Thyroid gland (tissue), 4 donors: ENCODE data around the gene SCAANT1. TPM values are rescaled to one million over a fixed set of nuclear protein-coding genes. Genes with fewer than 3 reads are reported as not detected.

Source experiments
- DNase-seq, 2 donors: peaks; one replicate each; pipeline ENCODE4 v3.0.0-alpha.2; 2019
- H3K27ac ChIP-seq, 3 donors: fragments of 200-600 bp; sonication (generic); 1 replicate in 2 of 3; 2 replicates in 1 of 3; pipeline ENCODE4 v1.5.1; 2016 to 2019; ENCODE audit warnings: mild to moderate bottlenecking in 1 of 3, moderate library complexity in 1 of 3
- H3K27me3 ChIP-seq: fragments of 200-600 bp; sonication (generic); one replicate; pipeline ENCODE4 v1.5.1; 2019
- H3K36me3 ChIP-seq, 2 donors: fragments of 200-600 bp; sonication (generic); one replicate each; pipeline ENCODE4 v1.5.1; 2016 to 2019
- H3K4me1 ChIP-seq, 2 donors: fragments of 200-600 bp; sonication (generic); one replicate each; pipeline ENCODE4 v1.5.1; 2017 to 2019
- H3K4me3 ChIP-seq, 3 donors: fragments of 200-600 bp; sonication (generic); replicated peaks in 1 of 3; 1 replicate in 2 of 3; 2 replicates in 1 of 3; pipeline ENCODE4 v1.5.1; 2016; ENCODE audit warnings: mild to moderate bottlenecking in 1 of 3
- H3K9me3 ChIP-seq: fragments of 200-600 bp; sonication (generic); one replicate; pipeline ENCODE4 v1.5.1; 2017
- POLR2A ChIP-seq, 2 donors: fragments of 450-650 bp; IDR thresholded peaks; one replicate each; pipeline ENCODE4 v1.6.1; 2017; ENCODE audit warnings: antibody characterized with exemption in 2 of 2, mild to moderate bottlenecking in 2 of 2, moderate library complexity in 1 of 2
- WGBS, 2 donors: methylation state at CpG; one replicate each; pipeline ENCODE4 v1.1.5; 2017; 5-methylcytosine and 5-hydroxymethylcytosine counted together
- intact Hi-C: fragments of 100-400 bp; cut with DNase I; formaldehyde crosslinking; loops from one replicate; pipeline ENCODE4 v1.15.1; 2023
- small RNA-seq: library from RNA; depleted of rRNA; stranded (forward); fragments of <200 nt; gene quantifications from one replicate; pipeline ENCODE3, GENCODE V24; 2016
- total RNA-seq, 4 donors: library from RNA; depleted of rRNA; stranded (reverse); fragments of >200 nt; gene quantifications; one replicate each; pipeline ENCODE4 v1.2.3, GENCODE V29; 2016
- TF ChIP-seq, protein P1 (sequence below), 6 experiments: fragments of 200-600 bp in 3 of 6; fragments of 450-650 bp in 3 of 6; sonication (generic) in 3 of 6; IDR thresholded peaks; one replicate each; pipeline ENCODE4 v1.5.1; 2016 to 2019; ENCODE audit warnings: antibody characterized with exemption in 6 of 6, mild to moderate bottlenecking in 2 of 6, inconsistent platforms in 1 of 6, moderate library complexity in 1 of 6

Gene SCAANT1
- total RNA-seq, 4 donors from 2014 or later: not detected

DNA sequence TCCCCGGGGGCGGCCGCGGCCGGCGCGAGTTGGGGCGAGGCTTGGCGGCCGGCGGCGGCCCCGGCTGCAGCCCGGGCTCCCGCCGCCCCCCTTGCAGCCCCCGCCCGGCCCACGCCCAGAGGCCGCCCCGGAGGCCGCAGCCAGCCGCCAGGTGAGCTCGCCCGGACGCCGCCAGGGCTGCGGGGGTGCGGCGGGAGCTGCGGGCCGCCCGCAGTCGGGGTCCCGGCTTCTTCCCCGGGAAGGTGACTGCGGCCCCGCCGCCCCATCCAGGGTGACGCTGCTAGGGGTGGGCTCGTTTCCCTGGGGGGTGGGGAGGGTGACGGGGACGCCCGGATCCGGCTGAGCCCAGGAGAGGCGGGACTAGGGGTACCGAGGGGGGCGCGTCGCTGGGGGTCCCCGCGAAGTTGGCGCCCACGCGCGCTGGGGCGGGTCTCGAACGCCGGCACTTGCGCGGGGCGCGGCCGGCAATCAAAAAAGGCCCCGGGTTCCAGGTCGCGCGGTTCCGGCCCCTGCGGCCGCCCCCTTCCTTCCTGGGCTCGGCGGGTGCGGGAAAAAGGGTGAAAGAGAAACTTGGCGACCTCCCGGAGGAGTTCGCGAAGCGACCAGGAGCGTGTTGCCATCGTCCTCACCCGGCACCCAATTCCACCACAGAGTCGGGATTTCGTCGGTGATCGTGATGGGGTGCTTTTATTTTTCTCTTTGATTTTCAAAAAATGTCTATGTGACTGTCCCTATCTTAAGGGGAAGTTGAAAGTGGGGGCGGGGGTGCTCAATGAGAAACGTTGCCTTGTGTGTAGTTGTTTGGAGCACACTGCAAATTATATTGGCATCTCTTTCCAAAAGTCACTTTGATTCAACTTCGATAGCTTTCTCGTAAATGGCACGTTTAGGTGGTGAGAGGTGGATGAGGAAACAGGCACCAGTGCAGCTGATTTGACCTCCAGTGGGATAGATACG, 47.9 kb downstream of the SCAANT1 start:
- H3K36me3 ChIP-seq: no peaks in the 10 kb centered on the region
- peaks cover 14 to 18% of the 10 kb centered on the region in 2 donors for H3K4me1 ChIP-seq
- intact Hi-C loops: loop anchor here (10.0 kb wide), 1 partner anchor 51 kb away; the partner anchor contains the start of gene SCAANT1
- peak overlapping the region; percentile 55 to 93 (median 74) for H3K4me3 ChIP-seq
- peak; percentile 38 to 42 for DNase-seq
- H3K27me3 ChIP-seq: no peaks in the 10 kb centered on the region
- peak overlapping the region; percentile 57 to 93 (median 79) for H3K27ac ChIP-seq
- no peak for TF ChIP-seq POLR2A (IDR thresholded peaks at IDR 0.05)
- TF ChIP-seq, protein P1, sequence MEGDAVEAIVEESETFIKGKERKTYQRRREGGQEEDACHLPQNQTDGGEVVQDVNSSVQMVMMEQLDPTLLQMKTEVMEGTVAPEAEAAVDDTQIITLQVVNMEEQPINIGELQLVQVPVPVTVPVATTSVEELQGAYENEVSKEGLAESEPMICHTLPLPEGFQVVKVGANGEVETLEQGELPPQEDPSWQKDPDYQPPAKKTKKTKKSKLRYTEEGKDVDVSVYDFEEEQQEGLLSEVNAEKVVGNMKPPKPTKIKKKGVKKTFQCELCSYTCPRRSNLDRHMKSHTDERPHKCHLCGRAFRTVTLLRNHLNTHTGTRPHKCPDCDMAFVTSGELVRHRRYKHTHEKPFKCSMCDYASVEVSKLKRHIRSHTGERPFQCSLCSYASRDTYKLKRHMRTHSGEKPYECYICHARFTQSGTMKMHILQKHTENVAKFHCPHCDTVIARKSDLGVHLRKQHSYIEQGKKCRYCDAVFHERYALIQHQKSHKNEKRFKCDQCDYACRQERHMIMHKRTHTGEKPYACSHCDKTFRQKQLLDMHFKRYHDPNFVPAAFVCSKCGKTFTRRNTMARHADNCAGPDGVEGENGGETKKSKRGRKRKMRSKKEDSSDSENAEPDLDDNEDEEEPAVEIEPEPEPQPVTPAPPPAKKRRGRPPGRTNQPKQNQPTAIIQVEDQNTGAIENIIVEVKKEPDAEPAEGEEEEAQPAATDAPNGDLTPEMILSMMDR (IDR thresholded peaks at IDR 0.05): no peak
- no peaks in the 10 kb centered on the region for H3K9me3 ChIP-seq
- 0 to 1% methylated on average over 18 to 42 of the region's 93 CpGs for WGBS, 2 donors

DNA sequence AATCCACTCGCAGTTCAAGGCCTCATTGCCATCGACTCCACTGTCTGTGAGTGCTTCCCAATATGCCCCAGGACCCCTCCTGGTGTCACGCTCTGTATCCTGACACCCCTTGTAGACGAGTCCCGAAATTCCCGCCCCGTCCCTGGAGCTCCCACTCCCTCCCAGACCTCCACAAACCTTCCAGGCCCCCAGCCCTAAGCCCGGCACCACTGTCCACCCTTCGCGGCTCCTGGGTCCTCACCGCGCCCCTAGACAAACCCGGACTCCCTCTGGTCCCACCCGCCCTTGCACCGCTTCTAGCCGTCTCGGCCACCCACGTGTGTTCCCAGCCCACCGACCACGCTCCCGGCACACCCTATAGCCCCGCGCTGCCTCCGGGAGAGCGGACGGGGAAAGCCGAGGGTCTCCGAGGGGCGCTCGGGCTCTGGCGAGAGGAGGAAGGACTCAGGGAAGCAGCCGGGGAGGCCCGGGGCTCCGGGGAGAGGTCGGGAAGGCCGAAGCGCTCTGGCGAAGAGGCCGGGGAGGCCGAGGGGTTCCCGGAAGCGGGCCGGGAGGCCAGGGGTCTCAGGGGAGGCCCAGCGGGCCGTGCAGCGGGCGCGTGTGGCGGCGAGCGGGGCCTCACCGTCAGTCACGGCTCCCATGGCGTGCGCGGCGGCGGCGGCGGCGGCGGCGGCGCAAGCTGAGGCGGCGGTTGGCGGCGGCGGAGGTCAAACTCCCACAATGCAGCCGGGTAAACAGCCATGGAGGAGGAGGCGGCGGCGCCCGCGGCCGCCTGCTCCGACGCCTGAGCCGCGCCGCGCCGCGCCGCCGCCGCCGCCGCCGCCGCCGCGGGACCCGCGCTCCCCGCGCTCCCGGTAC, 48.8 kb downstream of the SCAANT1 start, which contains the start of the genes ATXN7 and THOC7:
TSS of gene ATXN7 (plus strand) at position 718 of the 858 bp plus-strand sequence. CDS start 48,732 bp downstream, outside the sequence.
TSS of gene THOC7 (minus strand) at position 656 of the 858 bp plus-strand sequence. CDS start at position 641, 15 bp downstream.
- TF ChIP-seq, protein P1 (IDR thresholded peaks at IDR 0.05): no peak
- peak in 1 of 2 donors; percentile 58 for TF ChIP-seq POLR2A (IDR thresholded peaks at IDR 0.05)
- Histone ChIP-seq H3K4me3 (peak within 1 kb of the TSS; percentile 68 to 97 (median 93)), H3K4me1 (peaks cover 14% of the 10 kb centered on the region in 2 donors), H3K36me3 (no peaks in the 10 kb centered on the region), H3K27me3 (no peaks in the 10 kb centered on the region), H3K9me3 (no peaks in the 10 kb centered on the region), H3K27ac (peak within 1 kb of the TSS; percentile 86 to 93 (median 87))
- 1% methylated on average over 32 to 41 of the region's 98 CpGs for whole genome bisulfite sequencing, 2 donors
- intact Hi-C loops: loop anchor here (10.0 kb wide), 1 partner anchor 51 kb away; the partner anchor contains the start of gene SCAANT1
- peak; percentile 58 to 64 for DNase-seq

DNA sequence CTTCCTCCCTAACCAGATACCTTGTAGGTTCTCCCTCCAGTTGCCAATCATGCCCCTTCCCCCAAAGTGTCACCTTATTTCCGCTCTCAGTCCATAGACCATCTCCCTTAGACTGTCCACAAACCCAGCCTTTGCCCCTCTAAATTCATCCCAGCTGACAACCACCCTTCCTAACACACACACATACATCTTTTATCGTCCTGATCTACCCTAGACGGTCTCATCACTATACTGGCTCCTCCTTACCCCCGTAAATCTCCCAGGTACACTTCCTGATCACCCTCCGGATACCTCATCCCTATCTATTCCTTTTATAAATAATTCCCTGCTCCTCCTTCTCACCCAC, 49.4 kb downstream of the SCAANT1 start:
- no peaks in the 10 kb centered on the region for H3K36me3 ChIP-seq
- intact Hi-C loops: loop anchor here (10.0 kb wide), 1 partner anchor 52 kb away; the partner anchor contains the start of gene SCAANT1
- no peak for TF ChIP-seq POLR2A (IDR thresholded peaks at IDR 0.05)
- TF ChIP-seq, protein P1 (IDR thresholded peaks at IDR 0.05): no peak

More for the DNA sequence above, 49.4 kb downstream of the SCAANT1 start:
- no peak for DNase-seq
- WGBS, 2 donors: 36 to 45% methylated on average over 5 of the region's 5 CpGs
- peaks cover 14% of the 10 kb centered on the region in 2 donors for H3K4me1 ChIP-seq
- no peaks in the 10 kb centered on the region for H3K27me3 ChIP-seq
- H3K9me3 ChIP-seq: no peaks in the 10 kb centered on the region
- H3K4me3 ChIP-seq: peak overlapping the region; percentile 68 to 97 (median 91)
- H3K27ac ChIP-seq: peak overlapping the region in 2 of 3 donors; percentile 3 to 23

Small RNA genes lying within 50 kb of the gene (small RNA-seq; reads per million reads assigned to genes)
- not detected for gene SCAANT1

Other genes with a start within 250 kb of the SCAANT1 start
- not detected for gene C3orf49, start 93.1 kb downstream of the SCAANT1 start, total RNA-seq
- 10 to 100 TPM; 39.7 to 80.9 (median 43.1) TPM for gene THOC7, start 48.6 kb downstream of the SCAANT1 start, total RNA-seq
- 10 to 100 TPM; 23.2 to 51.8 (median 33.8) TPM for gene ATXN7, start 48.5 kb downstream of the SCAANT1 start, total RNA-seq
- gene PSMD6, start 111.1 kb upstream of the SCAANT1 start, total RNA-seq: 100 to 1,000 TPM in 1 of 4 donors, 10 to 100 TPM in 3; 64.1 to 116 (median 75.3) TPM